ENCODE results near the gene CATSPERZ. TPM values are rescaled to one million over a fixed set of nuclear protein-coding genes. Genes with fewer than 3 reads are reported as not detected.

CATSPERZ gene
- total and polyA plus RNA-seq, 9 of the 15 experiments (the other 6 are each of a cell fraction or from before 2014, with no cell fraction given) = 0.86 to 8.5 (median 3.5) TPM

DNA sequence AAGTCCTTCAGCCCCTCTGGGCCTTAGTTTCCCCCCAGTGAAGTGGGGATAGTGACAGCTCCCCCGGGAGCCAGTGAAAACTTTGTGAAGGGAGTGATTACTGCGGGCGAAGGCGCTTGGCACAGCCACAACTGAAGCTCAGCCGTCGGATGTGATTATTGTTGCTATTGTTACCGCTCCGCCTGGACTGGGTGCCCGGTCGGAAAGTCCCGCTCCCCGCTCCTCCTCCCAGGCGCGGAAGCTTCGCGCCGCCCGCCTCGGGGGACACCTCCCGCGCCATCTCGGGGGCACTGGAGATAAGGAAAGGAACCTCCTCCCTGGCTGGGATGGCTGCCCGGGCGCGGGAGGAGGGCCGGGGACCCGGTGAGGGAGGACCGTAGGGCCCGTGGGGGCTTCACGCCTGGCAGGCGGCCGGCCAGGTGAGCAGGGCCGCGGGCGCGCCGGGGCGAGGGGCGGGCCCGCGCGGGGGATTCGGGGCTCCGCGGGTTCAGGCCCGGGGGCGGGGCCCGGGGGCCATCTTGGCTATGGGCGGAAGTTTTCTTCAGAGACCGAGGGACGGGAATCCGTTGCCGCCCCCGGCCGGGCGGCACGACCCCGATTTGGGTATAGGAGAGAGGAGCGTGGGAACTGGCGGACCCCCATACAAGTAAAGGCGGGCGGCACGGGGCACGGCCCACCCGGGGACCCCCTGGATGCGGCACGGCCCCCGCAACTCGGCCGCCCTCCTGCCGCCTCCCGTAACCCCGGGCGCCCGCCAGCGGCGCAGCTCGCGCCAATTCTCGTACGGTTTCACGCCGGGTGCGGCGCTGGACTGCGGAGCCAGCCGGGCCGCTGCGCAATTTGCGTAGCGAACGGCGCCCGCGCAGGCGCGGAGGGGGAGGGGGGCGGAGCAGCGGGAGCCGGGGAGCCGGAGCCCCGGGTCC lies 14.9 kb upstream of the CATSPERZ start, which contains the start of gene GPR137 (continued):
- TF ChIP-seq ELF2 (CRISPR knock-in tag; IDR thresholded peaks at IDR 0.05) (peak; percentile 99), CTBP1 (IDR thresholded peaks at IDR 0.05; ENCODE audit: borderline replicate concordance) (peak; percentile 80), ZNF384 (IDR thresholded peaks at IDR 0.05; ENCODE audit: low read depth, low read length) (no peak), E2F3 (CRISPR knock-in tag; IDR thresholded peaks at IDR 0.05) (peak; percentile 16; the same call in 1 of the 2 replicates), HNRNPL (IDR thresholded peaks at IDR 0.05; ENCODE audit: low read depth, low read length) (peak; percentile 98), ZNF324 (CRISPR knock-in tag; IDR thresholded peaks at IDR 0.05) (peak; percentile 27; the same call in 1 of the 2 replicates)
- TF ChIP-seq, protein P1, sequence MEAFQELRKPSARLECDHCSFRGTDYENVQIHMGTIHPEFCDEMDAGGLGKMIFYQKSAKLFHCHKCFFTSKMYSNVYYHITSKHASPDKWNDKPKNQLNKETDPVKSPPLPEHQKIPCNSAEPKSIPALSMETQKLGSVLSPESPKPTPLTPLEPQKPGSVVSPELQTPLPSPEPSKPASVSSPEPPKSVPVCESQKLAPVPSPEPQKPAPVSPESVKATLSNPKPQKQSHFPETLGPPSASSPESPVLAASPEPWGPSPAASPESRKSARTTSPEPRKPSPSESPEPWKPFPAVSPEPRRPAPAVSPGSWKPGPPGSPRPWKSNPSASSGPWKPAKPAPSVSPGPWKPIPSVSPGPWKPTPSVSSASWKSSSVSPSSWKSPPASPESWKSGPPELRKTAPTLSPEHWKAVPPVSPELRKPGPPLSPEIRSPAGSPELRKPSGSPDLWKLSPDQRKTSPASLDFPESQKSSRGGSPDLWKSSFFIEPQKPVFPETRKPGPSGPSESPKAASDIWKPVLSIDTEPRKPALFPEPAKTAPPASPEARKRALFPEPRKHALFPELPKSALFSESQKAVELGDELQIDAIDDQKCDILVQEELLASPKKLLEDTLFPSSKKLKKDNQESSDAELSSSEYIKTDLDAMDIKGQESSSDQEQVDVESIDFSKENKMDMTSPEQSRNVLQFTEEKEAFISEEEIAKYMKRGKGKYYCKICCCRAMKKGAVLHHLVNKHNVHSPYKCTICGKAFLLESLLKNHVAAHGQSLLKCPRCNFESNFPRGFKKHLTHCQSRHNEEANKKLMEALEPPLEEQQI (IDR thresholded peaks at IDR 0.05) = no peak
- TF ChIP-seq, protein P2, sequence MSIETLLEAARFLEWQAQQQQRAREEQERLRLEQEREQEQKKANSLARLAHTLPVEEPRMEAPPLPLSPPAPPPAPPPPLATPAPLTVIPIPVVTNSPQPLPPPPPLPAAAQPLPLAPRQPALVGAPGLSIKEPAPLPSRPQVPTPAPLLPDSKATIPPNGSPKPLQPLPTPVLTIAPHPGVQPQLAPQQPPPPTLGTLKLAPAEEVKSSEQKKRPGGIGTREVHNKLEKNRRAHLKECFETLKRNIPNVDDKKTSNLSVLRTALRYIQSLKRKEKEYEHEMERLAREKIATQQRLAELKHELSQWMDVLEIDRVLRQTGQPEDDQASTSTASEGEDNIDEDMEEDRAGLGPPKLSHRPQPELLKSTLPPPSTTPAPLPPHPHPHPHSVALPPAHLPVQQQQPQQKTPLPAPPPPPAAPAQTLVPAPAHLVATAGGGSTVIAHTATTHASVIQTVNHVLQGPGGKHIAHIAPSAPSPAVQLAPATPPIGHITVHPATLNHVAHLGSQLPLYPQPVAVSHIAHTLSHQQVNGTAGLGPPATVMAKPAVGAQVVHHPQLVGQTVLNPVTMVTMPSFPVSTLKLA (conservative IDR thresholded peaks at IDR 0.05) = peak in 1 of 2 experiments; percentile 45; a peak in 1 of 4 replicates
- TF ChIP-seq, protein P3, sequence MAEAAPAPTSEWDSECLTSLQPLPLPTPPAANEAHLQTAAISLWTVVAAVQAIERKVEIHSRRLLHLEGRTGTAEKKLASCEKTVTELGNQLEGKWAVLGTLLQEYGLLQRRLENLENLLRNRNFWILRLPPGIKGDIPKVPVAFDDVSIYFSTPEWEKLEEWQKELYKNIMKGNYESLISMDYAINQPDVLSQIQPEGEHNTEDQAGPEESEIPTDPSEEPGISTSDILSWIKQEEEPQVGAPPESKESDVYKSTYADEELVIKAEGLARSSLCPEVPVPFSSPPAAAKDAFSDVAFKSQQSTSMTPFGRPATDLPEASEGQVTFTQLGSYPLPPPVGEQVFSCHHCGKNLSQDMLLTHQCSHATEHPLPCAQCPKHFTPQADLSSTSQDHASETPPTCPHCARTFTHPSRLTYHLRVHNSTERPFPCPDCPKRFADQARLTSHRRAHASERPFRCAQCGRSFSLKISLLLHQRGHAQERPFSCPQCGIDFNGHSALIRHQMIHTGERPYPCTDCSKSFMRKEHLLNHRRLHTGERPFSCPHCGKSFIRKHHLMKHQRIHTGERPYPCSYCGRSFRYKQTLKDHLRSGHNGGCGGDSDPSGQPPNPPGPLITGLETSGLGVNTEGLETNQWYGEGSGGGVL (CRISPR knock-in tag; IDR thresholded peaks at IDR 0.05) = no peak
